Karpas-422 (cell line): ENCODE measurements around the gene MPPED2. TPM values are rescaled to one million over a fixed set of nuclear protein-coding genes. Genes with fewer than 3 reads are reported as not detected.

Source experiments
- DNase-seq: peaks from one replicate; pipeline ENCODE4 v3.0.0-alpha.2; 2015
- H2AFZ ChIP-seq: fragments of 200-600 bp; sonication (generic); 2 replicates; pipeline ENCODE4 v1.6.1; 2014; ENCODE audit warnings: antibody characterized with exemption, low read length, mixed read lengths
- H3K27ac ChIP-seq: fragments of 200-600 bp; sonication (generic); 2 replicates; pipeline ENCODE4 v1.5.1; 2014; ENCODE audit warnings: mild to moderate bottlenecking, low read length, moderate library complexity
- H3K27me3 ChIP-seq: fragments of 200-600 bp; sonication (generic); 2 replicates; pipeline ENCODE4 v1.6.1; 2014; ENCODE audit warnings: low read length, mixed read lengths
- H3K36me3 ChIP-seq: fragments of 200-600 bp; sonication (generic); 2 replicates; pipeline ENCODE4 v1.6.1; 2014; ENCODE audit warnings: low read length, mixed read lengths; ENCODE audit not compliant: insufficient read depth
- H3K4me1 ChIP-seq: fragments of 200-600 bp; sonication (generic); 2 replicates; pipeline ENCODE4 v1.6.1; 2014; ENCODE audit warnings: mild to moderate bottlenecking, low read length, mixed read lengths
- H3K4me2 ChIP-seq: fragments of 200-600 bp; sonication (generic); 2 replicates; pipeline ENCODE4 v1.6.1; 2014; ENCODE audit warnings: low read length, low read depth, mild to moderate bottlenecking; ENCODE audit not compliant: poor library complexity, severe bottlenecking
- H3K4me3 ChIP-seq: fragments of 200-600 bp; sonication (generic); 2 replicates; pipeline ENCODE4 v1.5.1; 2014; ENCODE audit warnings: mild to moderate bottlenecking, antibody characterized with exemption, low read length, mixed read lengths
- H3K79me2 ChIP-seq: fragments of 200-600 bp; sonication (generic); 2 replicates; pipeline ENCODE4 v1.6.1; 2014; ENCODE audit warnings: mild to moderate bottlenecking, low read length, mixed read lengths
- H3K9ac ChIP-seq: fragments of 200-600 bp; sonication (generic); 2 replicates; pipeline ENCODE4 v1.6.0; 2014; ENCODE audit warnings: low read length
- H3K9me2 ChIP-seq: fragments of 200-600 bp; sonication (generic), shearing (Covaris generic); replicated peaks from 2 replicates; pipeline ENCODE4 v1.6.0; 2014; ENCODE audit warnings: mild to moderate bottlenecking, low read length, moderate library complexity; ENCODE audit not compliant: insufficient read depth
- H3K9me3 ChIP-seq: fragments of 300-700, 200-600 bp; sonication (generic); 2 replicates; pipeline ENCODE4 v1.6.1; 2014; ENCODE audit warnings: low read length, mixed read lengths
- H4K20me1 ChIP-seq: fragments of 200-600 bp; sonication (generic); 2 replicates; pipeline ENCODE4 v1.6.1; 2014; ENCODE audit warnings: mild to moderate bottlenecking, antibody characterized with exemption, low read length, low read depth; ENCODE audit not compliant: insufficient read depth
- total RNA-seq: library from RNA; depleted of rRNA; stranded (reverse); fragments of >200 nt; shearing (Covaris generic); gene quantifications from 2 replicates; pipeline ENCODE4 v1.2.3, GENCODE V29; 2014; ENCODE audit warnings: low replicate concordance; rRNA removed

The MPPED2 gene, protein sequence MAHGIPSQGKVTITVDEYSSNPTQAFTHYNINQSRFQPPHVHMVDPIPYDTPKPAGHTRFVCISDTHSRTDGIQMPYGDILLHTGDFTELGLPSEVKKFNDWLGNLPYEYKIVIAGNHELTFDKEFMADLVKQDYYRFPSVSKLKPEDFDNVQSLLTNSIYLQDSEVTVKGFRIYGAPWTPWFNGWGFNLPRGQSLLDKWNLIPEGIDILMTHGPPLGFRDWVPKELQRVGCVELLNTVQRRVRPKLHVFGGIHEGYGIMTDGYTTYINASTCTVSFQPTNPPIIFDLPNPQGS
- total RNA-seq: not detected in 2 replicates

DNA sequence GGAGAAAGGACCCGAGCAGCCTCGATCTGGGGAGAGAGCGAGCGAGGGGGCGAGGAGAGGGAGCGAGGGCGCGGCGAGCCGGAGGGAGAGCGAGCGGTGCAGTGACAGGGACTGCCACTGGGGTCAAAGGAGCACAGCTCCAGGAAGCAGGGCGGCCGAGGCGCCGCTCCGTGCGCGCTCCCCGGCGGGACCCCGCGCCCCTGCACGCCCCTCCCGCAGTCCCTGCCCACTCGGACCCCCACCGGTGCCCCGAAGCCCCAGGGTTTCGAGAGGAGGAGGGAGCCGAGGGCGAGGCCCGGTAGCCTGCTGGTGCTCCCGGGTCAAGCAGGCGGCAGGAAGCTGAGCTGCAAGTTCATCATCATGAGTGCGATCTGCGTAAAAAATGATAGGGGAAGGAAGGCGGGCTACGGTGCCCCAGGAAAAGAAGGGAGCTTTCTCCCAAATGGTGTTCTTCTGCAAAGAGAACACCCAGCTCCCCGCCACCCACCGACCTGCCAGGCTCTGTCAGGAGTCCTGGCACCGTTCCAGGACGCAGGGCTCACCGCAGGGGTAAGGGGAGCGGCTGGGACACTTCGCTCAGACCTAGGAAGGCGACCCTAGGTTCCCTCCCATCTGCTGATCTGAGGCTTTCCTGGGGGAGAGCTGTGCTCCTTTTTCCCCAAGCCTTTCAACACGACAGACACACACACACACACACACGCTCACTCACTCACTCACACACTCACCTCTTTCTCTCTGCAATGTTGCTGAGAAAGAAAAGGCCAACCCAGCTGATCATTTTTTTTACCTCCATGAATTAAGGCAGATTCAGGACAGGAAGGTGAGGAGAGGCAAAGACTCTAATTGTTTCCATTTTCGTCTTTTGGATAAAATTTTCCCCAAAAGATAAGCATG, at the start of gene MPPED2:
MPPED2 (minus strand) TSS at position 103 of the 894 bp plus-strand sequence. CDS start 5,980 bp downstream, outside the sequence.
- Histone ChIP-seq H3K27ac (no peak within 1 kb of the TSS), H3K9ac (no peak within 1 kb of the TSS), H3K4me3 (no peak within 1 kb of the TSS), H4K20me1 (no peaks in the 10 kb centered on the region), H3K27me3 (no peaks in the 10 kb centered on the region), H3K9me2 (no peaks in the 10 kb centered on the region), H3K4me2 (no peak within 1 kb of the TSS), H3K9me3 (no peaks in the 10 kb centered on the region), H2AFZ (no peak within 1 kb of the TSS), H3K79me2 (no peaks in the 10 kb centered on the region), H3K4me1 (no peaks in the 10 kb centered on the region), H3K36me3 (no peaks in the 10 kb centered on the region)
- no peak for DNase-seq

DNA sequence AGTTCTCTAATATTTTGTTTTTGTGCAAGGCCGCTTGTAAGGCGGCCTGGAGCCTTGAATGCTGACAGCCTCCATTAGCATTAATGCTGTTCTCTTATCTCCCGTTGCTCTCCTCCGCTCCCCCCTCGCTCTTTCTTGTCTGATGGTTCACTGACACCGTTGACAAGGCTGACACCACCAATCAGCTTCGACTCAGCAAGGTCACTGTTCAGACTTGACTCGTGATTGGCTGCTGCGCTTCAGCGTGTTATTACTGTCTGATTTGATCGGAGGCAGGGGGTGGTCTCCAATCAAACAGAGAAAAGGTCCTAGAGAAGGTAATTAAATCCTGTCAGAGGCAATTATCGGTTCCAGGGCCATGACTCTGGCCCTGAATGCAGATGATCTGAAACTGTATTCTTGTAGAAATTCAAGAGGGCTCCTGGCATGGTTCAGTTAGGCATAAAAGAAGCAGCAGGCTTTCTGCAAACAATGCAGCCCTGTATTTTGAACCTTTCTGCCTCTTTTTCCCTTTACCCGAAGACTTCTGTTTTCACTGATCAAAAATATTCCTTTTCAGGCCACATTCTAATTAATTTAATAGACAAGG, 49.3 kb upstream of the MPPED2 start:
- no peak overlapping the region for H3K9ac ChIP-seq
- H3K4me3 ChIP-seq: no peak overlapping the region
- no peaks in the 10 kb centered on the region for H3K79me2 ChIP-seq
- no peaks in the 10 kb centered on the region for H3K9me2 ChIP-seq
- H3K27ac ChIP-seq: no peak overlapping the region
- no peaks in the 10 kb centered on the region for H3K36me3 ChIP-seq
- H4K20me1 ChIP-seq: no peaks in the 10 kb centered on the region
- no peaks in the 10 kb centered on the region for H3K4me1 ChIP-seq
- no peak overlapping the region for H3K4me2 ChIP-seq
- no peaks in the 10 kb centered on the region for H3K9me3 ChIP-seq
- H2AFZ ChIP-seq: no peak overlapping the region
- no peaks in the 10 kb centered on the region for H3K27me3 ChIP-seq
- no peak for DNase-seq

DNA sequence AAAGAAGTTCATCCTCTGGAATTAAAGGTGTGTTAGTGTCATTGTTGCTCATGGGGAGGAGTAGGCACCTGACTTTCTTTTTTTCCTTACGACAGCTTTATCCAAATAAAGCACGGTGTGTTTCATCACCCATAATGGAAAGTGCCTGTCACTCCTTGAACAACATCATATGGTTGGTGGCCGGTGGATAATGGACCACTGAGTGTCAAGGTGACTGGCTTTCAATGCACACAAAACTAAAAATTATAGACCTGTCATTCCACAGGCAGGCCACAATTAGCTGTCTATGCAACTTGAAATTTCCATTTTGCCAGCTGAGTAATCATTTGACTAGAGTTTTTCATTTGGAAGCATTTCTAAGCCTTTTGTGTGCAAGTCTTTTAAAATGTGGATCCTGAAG, 45.0 kb upstream of the MPPED2 start:
- Histone ChIP-seq H3K4me2 (no peak overlapping the region), H3K9me3 (no peaks in the 10 kb centered on the region), H3K36me3 (no peaks in the 10 kb centered on the region), H3K9me2 (no peaks in the 10 kb centered on the region), H2AFZ (no peak overlapping the region), H3K4me3 (no peak overlapping the region), H3K4me1 (no peaks in the 10 kb centered on the region), H3K9ac (no peak overlapping the region), H3K27me3 (no peaks in the 10 kb centered on the region), H3K27ac (no peak overlapping the region), H4K20me1 (no peaks in the 10 kb centered on the region), H3K79me2 (no peaks in the 10 kb centered on the region)
- no peak for DNase-seq

DNA sequence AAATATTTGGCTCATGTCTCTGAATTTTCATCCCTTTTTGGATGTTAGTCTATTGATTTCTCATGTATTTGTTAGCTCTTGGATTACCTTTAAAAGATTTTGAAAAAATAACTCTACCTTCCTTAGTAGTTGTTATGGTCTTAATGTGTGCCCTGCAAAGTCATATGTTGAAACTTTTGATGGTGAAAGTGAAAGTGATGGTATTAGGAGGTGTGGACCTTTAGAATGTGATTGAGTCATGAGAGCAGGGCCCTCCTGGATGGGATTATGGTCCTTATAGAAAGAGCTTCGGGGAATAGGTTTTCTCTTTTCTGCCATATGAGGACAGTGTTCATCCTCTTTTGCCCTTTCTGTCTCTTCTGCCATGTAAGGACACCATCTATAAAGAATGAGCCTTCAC, 33.6 kb upstream of the MPPED2 start:
- no peak overlapping the region for H3K27ac ChIP-seq
- DNase-seq: no peak
- no peaks in the 10 kb centered on the region for H3K9me3 ChIP-seq
- H2AFZ ChIP-seq: no peak overlapping the region
- H3K79me2 ChIP-seq: no peaks in the 10 kb centered on the region
- H3K36me3 ChIP-seq: no peaks in the 10 kb centered on the region
- H3K4me2 ChIP-seq: no peak overlapping the region
- H3K4me1 ChIP-seq: no peaks in the 10 kb centered on the region
- no peaks in the 10 kb centered on the region for H4K20me1 ChIP-seq
- H3K9me2 ChIP-seq: no peaks in the 10 kb centered on the region
- H3K27me3 ChIP-seq: no peaks in the 10 kb centered on the region
- H3K9ac ChIP-seq: no peak overlapping the region
- no peak overlapping the region for H3K4me3 ChIP-seq

DNA sequence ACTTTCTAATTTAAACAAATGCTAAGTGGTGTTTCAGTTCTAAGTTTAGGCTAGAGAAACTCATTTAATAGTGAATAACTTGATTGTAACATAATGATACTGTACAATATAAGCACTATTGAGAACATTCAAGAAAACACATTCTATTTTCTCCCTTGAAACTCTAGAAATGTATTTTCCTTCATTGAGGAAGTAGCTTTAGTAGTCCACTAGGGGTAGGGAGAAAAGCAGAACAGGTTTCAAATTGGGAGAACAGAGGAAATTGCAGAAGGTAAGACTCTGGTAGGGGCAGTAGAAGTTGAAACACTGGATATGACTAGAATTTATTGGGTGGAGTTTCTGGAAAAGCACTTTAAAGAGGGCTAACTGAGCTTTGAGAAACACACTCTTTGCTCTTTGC, 31.6 kb upstream of the MPPED2 start:
- Histone ChIP-seq H3K27ac (no peak overlapping the region), H3K4me2 (no peak overlapping the region), H3K79me2 (no peaks in the 10 kb centered on the region), H3K9me2 (no peaks in the 10 kb centered on the region), H3K4me3 (no peak overlapping the region), H3K9me3 (no peaks in the 10 kb centered on the region), H3K9ac (no peak overlapping the region), H2AFZ (no peak overlapping the region), H3K27me3 (no peaks in the 10 kb centered on the region), H3K4me1 (no peaks in the 10 kb centered on the region), H4K20me1 (no peaks in the 10 kb centered on the region), H3K36me3 (no peaks in the 10 kb centered on the region)
- DNase-seq: no peak

DNA sequence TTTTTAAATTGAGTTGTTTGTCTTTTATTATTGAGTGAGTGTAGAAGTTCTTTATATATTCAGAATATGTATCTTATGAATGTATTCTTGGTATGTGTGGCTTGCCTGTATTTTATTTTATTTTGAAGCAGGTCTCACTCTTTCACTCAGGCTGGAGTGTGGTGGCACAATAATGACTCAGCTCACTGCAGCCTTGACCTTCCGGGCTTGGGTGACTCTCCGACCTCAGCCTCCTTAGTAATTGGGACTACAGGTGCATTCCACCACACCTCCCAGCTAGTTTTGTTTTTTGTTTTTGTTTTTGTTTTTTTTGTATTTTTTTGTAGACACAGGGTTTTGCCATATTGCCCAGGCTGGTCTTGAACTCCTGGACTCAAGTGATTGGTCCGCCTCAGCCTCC, 24.5 kb upstream of the MPPED2 start:
- no peak overlapping the region for H3K4me2 ChIP-seq
- no peaks in the 10 kb centered on the region for H3K36me3 ChIP-seq
- no peaks in the 10 kb centered on the region for H4K20me1 ChIP-seq
- no peaks in the 10 kb centered on the region for H3K9me2 ChIP-seq
- H3K79me2 ChIP-seq: no peaks in the 10 kb centered on the region
- no peak overlapping the region for H3K4me3 ChIP-seq
- H3K4me1 ChIP-seq: no peaks in the 10 kb centered on the region
- H2AFZ ChIP-seq: no peak overlapping the region
- H3K27ac ChIP-seq: no peak overlapping the region
- H3K9ac ChIP-seq: no peak overlapping the region
- no peaks in the 10 kb centered on the region for H3K27me3 ChIP-seq
- DNase-seq: no peak
- no peaks in the 10 kb centered on the region for H3K9me3 ChIP-seq

DNA sequence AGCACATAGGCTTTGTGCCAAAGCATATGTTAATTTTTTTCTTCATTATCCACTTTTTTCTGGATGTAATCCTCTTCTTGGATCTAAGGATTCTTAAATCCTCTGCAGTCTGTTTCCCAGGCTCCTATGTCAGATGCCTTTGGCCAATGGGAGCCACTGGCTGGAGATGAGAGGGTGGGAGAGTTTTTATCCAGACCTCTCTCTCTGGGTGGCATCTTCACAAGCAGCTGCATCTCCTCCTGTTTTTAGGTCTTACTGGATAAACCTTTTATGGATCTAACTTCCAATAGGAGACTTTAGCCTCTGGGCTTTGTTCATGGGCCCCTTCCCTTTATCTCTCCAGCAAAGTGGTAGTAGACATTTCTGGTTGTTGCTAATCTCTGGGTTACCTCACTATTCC, 22.4 kb upstream of the MPPED2 start:
- Histone ChIP-seq H2AFZ (no peak overlapping the region), H3K27me3 (no peaks in the 10 kb centered on the region), H3K4me2 (no peak overlapping the region), H3K9me3 (no peaks in the 10 kb centered on the region), H3K9ac (no peak overlapping the region), H3K4me3 (no peak overlapping the region), H3K27ac (no peak overlapping the region), H3K36me3 (no peaks in the 10 kb centered on the region), H3K79me2 (no peaks in the 10 kb centered on the region), H3K9me2 (no peaks in the 10 kb centered on the region), H4K20me1 (no peaks in the 10 kb centered on the region), H3K4me1 (no peaks in the 10 kb centered on the region)
- DNase-seq: no peak

DNA sequence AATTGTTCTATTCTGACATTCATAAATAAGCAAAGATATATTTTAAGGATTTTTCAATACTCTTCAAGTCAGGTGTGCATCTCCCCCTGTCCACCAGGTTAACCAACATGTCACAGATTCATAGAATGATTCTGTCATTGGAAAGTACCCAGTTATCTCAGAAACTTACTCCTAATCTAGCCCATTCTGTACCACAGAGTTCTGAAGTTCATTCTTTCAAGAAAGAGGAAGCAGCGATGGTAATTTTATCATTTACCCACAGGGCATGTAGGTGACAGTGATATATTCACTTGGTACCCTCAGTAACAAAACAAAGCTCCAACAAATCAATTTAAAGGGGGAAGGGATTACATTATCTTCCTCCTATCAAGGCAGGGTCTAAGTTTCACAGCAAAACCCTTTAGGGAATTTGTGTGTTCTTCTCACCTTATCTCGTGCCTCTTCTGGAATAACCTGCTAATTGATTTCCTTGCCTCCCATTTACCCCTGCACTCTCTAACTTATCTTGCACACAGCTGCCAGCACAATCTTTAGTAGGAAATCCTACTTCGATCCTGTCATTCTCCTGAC, 19.0 kb upstream of the MPPED2 start:
- no peaks in the 10 kb centered on the region for H3K79me2 ChIP-seq
- DNase-seq: no peak
- no peaks in the 10 kb centered on the region for H3K4me1 ChIP-seq
- H3K27ac ChIP-seq: no peak overlapping the region
- H3K27me3 ChIP-seq: no peaks in the 10 kb centered on the region
- no peak overlapping the region for H3K4me3 ChIP-seq
- no peaks in the 10 kb centered on the region for H3K9me3 ChIP-seq
- H3K36me3 ChIP-seq: no peaks in the 10 kb centered on the region
- H3K9me2 ChIP-seq: no peaks in the 10 kb centered on the region
- no peaks in the 10 kb centered on the region for H4K20me1 ChIP-seq
- H2AFZ ChIP-seq: no peak overlapping the region
- no peak overlapping the region for H3K9ac ChIP-seq
- no peak overlapping the region for H3K4me2 ChIP-seq
